Nephron (organoid): ENCODE measurements around the gene SCN2B.

ENCODE experiments used
- H3K27ac Mint-ChIP-seq, 3 experiments: 2 replicates each; pipeline ENCODE4 v1.8.0; 2020; ENCODE audit warnings: mixed read lengths in 3 of 3, mild to moderate bottlenecking in 2 of 3, moderate library complexity in 1 of 3
- H3K27me3 Mint-ChIP-seq: 2 replicates; pipeline ENCODE4 v1.8.0; 2021; ENCODE audit warnings: low read depth, mild to moderate bottlenecking, moderate library complexity, mixed read lengths
- H3K36me3 Mint-ChIP-seq: 2 replicates; pipeline ENCODE4 v1.8.0; 2020; ENCODE audit warnings: low read depth, mixed read lengths
- H3K4me1 Mint-ChIP-seq: 2 replicates; pipeline ENCODE4 v1.8.0; 2020; ENCODE audit warnings: mixed read lengths
- H3K4me3 Mint-ChIP-seq, 3 experiments: 2 replicates each; pipeline ENCODE4 v1.8.0; 2020; ENCODE audit warnings: mild to moderate bottlenecking in 3 of 3, mixed read lengths in 3 of 3, moderate library complexity in 2 of 3
- H3K9me3 Mint-ChIP-seq: 2 replicates; pipeline ENCODE4 v1.8.0; 2020; ENCODE audit warnings: mixed read lengths
- CTCF ChIP-seq, 3 experiments: fragments of 200-600 bp; sonication (generic); IDR thresholded peaks; one replicate each; pipeline ENCODE4 v1.5.0; 2021; ENCODE audit warnings: antibody characterized with exemption in 3 of 3; ENCODE audit not compliant: unreplicated experiment in 3 of 3

The SCN2B gene

GRCh38 chr11:118205606-118206378 lies 29.4 kb upstream of the SCN2B start:
- Mint-ChIP-seq H3K27ac (peak overlapping the region in 2 of 3 experiments; percentile 12 to 56), H3K4me1 (peaks cover 1% of the 10 kb centered on the region), H3K27me3 (peaks cover 40% of the 10 kb centered on the region), H3K9me3 (no peaks in the 10 kb centered on the region), H3K36me3 (no peaks in the 10 kb centered on the region), H3K4me3 (no peak overlapping the region)
- TF ChIP-seq CTCF (IDR thresholded peaks at IDR 0.05; ENCODE audit: unreplicated experiment in 3 of 3): no peak

- H3K36me3 Mint-ChIP-seq: no peaks in the 10 kb centered on the region
- no peak for TF ChIP-seq CTCF (IDR thresholded peaks at IDR 0.05; ENCODE audit: unreplicated experiment in 3 of 3)
- H3K4me3 Mint-ChIP-seq: no peak overlapping the region
- H3K27ac Mint-ChIP-seq: no peak overlapping the region
- H3K9me3 Mint-ChIP-seq: no peaks in the 10 kb centered on the region
- peaks cover 4% of the 10 kb centered on the region for H3K4me1 Mint-ChIP-seq
- H3K27me3 Mint-ChIP-seq: peaks cover 20% of the 10 kb centered on the region
Observed at GRCh38 chr11:118202599-118203422, 26.4 kb upstream of the SCN2B start.

- H3K27ac Mint-ChIP-seq: no peak overlapping the region
- H3K4me1 Mint-ChIP-seq: peaks cover 4% of the 10 kb centered on the region
- no peak for TF ChIP-seq CTCF (IDR thresholded peaks at IDR 0.05; ENCODE audit: unreplicated experiment in 3 of 3)
- no peaks in the 10 kb centered on the region for H3K36me3 Mint-ChIP-seq
- peaks cover 18% of the 10 kb centered on the region for H3K27me3 Mint-ChIP-seq
- H3K4me3 Mint-ChIP-seq: no peak overlapping the region
- no peaks in the 10 kb centered on the region for H3K9me3 Mint-ChIP-seq
Observed at GRCh38 chr11:118201966-118202365, 25.5 kb upstream of the SCN2B start.

GRCh38 chr11:118200901-118201680 lies 24.7 kb upstream of the SCN2B start:
- Mint-ChIP-seq H3K27me3 (peaks cover 10% of the 10 kb centered on the region), H3K36me3 (no peaks in the 10 kb centered on the region), H3K27ac (no peak overlapping the region), H3K4me1 (peaks cover 4% of the 10 kb centered on the region), H3K4me3 (no peak overlapping the region), H3K9me3 (no peaks in the 10 kb centered on the region)
- TF ChIP-seq CTCF (IDR thresholded peaks at IDR 0.05; ENCODE audit: unreplicated experiment in 3 of 3): no peak

DNA sequence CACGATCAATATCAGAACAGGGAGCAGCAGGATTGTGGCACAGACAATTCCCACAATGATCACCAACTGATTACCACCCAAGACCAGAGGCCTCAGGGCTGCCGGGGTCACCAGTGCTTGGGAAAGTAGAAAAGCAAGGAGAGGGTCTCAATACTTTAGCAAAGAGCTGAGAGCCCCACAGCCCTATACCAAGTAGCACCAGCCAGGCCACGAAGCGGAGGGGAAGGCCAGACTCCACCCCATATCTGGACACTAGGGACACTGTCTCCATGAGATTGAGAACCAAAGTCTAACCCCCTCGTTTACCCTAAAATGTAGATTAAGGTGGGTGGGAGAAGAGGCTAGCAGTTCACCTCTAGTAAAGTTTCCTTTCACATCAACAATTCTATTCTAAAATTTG lies 24.1 kb upstream of the SCN2B start:
- H3K4me3 Mint-ChIP-seq: no peak overlapping the region
- H3K27ac Mint-ChIP-seq: no peak overlapping the region
- no peaks in the 10 kb centered on the region for H3K36me3 Mint-ChIP-seq
- H3K4me1 Mint-ChIP-seq: peaks cover 5% of the 10 kb centered on the region
- peaks cover 4% of the 10 kb centered on the region for H3K27me3 Mint-ChIP-seq
- TF ChIP-seq CTCF (IDR thresholded peaks at IDR 0.05; ENCODE audit: unreplicated experiment in 3 of 3): no peak
- no peaks in the 10 kb centered on the region for H3K9me3 Mint-ChIP-seq
